Measurements from ENCODE around the gene DDX42. TPM values are rescaled to one million over a fixed set of nuclear protein-coding genes. Genes with fewer than 3 reads are reported as not detected.

Gene DDX42
- total and polyA plus RNA-seq, 9 of the 15 experiments (the other 6 are each of a cell fraction or from before 2014, with no cell fraction given), result 16.5 to 149 (median 87.6) TPM

- TF ChIP-seq, protein P1, sequence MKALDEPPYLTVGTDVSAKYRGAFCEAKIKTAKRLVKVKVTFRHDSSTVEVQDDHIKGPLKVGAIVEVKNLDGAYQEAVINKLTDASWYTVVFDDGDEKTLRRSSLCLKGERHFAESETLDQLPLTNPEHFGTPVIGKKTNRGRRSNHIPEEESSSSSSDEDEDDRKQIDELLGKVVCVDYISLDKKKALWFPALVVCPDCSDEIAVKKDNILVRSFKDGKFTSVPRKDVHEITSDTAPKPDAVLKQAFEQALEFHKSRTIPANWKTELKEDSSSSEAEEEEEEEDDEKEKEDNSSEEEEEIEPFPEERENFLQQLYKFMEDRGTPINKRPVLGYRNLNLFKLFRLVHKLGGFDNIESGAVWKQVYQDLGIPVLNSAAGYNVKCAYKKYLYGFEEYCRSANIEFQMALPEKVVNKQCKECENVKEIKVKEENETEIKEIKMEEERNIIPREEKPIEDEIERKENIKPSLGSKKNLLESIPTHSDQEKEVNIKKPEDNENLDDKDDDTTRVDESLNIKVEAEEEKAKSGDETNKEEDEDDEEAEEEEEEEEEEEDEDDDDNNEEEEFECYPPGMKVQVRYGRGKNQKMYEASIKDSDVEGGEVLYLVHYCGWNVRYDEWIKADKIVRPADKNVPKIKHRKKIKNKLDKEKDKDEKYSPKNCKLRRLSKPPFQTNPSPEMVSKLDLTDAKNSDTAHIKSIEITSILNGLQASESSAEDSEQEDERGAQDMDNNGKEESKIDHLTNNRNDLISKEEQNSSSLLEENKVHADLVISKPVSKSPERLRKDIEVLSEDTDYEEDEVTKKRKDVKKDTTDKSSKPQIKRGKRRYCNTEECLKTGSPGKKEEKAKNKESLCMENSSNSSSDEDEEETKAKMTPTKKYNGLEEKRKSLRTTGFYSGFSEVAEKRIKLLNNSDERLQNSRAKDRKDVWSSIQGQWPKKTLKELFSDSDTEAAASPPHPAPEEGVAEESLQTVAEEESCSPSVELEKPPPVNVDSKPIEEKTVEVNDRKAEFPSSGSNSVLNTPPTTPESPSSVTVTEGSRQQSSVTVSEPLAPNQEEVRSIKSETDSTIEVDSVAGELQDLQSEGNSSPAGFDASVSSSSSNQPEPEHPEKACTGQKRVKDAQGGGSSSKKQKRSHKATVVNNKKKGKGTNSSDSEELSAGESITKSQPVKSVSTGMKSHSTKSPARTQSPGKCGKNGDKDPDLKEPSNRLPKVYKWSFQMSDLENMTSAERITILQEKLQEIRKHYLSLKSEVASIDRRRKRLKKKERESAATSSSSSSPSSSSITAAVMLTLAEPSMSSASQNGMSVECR (CRISPR knock-in tag; IDR thresholded peaks at IDR 0.05), result 0 out of 2 replicates have a peak, but pooled peaks have one; percentile 58
- TF ChIP-seq PCBP2 (IDR thresholded peaks at IDR 0.05; ENCODE audit: low read depth, low read length, poor library complexity, severe bottlenecking) (no peak), HNRNPUL1 (IDR thresholded peaks at IDR 0.05; ENCODE audit: low read length) (no peak), MCM7 (IDR thresholded peaks at IDR 0.05) (no peak), POLR2G (IDR thresholded peaks at IDR 0.05; ENCODE audit: low read depth, low read length) (peak; percentile 97), RAD21 (CRISPR knock-in tag; conservative IDR thresholded peaks at IDR 0.05 in 1 of 2, IDR thresholded peaks at IDR 0.05 in 1 of 2) (peak in 1 of 2 experiments; percentile 15; a peak in 2 of 4 replicates), CC2D1A (IDR thresholded peaks at IDR 0.05) (peak; percentile 40; the same call in 1 of the 2 replicates), NR3C1 (CRISPR knock-in tag; IDR thresholded peaks at IDR 0.05) (no peak)
- TF ChIP-seq, protein P2, sequence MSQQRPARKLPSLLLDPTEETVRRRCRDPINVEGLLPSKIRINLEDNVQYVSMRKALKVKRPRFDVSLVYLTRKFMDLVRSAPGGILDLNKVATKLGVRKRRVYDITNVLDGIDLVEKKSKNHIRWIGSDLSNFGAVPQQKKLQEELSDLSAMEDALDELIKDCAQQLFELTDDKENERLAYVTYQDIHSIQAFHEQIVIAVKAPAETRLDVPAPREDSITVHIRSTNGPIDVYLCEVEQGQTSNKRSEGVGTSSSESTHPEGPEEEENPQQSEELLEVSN (IDR thresholded peaks at IDR 0.05; ENCODE audit: borderline replicate concordance in 1 of 2, extremely low read depth in 1 of 2, insufficient read depth in 1 of 2, insufficient read length in 1 of 2, low read depth in 1 of 2, low read length in 1 of 2, poor library complexity in 1 of 2, severe bottlenecking in 1 of 2), result peak; percentile 88 to 99
Observed at GRCh38 chr17:63741408-63742173, 32.4 kb upstream of the DDX42 start, which contains the start of gene STRADA (continued).
